GM12891 (cell line): ENCODE measurements around the gene TAS1R1.

ENCODE experiments used
- POLR2AphosphoS5 ChIP-seq: IDR thresholded peaks from 2 replicates; pipeline ENCODE4 v1.6.1; 2011; ENCODE audit warnings: low read depth, low read length, control low read depth
- TAF1 ChIP-seq: IDR thresholded peaks from 2 replicates; pipeline ENCODE4 v1.6.1; 2011; ENCODE audit warnings: low read depth, low read length, control low read depth

- TF ChIP-seq TAF1 (no peak), POLR2AphosphoS5 (no peak)
These were observed 73.9 kb downstream of the TAS1R1 start for GRCh38 chr1:6628971-6629479.
